ENCODE results near the gene IQCE. TPM values are rescaled to one million over a fixed set of nuclear protein-coding genes. Genes with fewer than 3 reads are reported as not detected.

Gene IQCE
- total and polyA plus RNA-seq, 2 donors (not counting 1 experiment from before 2014, with no cell fraction given), result 3.5 to 9.5 TPM

DNA sequence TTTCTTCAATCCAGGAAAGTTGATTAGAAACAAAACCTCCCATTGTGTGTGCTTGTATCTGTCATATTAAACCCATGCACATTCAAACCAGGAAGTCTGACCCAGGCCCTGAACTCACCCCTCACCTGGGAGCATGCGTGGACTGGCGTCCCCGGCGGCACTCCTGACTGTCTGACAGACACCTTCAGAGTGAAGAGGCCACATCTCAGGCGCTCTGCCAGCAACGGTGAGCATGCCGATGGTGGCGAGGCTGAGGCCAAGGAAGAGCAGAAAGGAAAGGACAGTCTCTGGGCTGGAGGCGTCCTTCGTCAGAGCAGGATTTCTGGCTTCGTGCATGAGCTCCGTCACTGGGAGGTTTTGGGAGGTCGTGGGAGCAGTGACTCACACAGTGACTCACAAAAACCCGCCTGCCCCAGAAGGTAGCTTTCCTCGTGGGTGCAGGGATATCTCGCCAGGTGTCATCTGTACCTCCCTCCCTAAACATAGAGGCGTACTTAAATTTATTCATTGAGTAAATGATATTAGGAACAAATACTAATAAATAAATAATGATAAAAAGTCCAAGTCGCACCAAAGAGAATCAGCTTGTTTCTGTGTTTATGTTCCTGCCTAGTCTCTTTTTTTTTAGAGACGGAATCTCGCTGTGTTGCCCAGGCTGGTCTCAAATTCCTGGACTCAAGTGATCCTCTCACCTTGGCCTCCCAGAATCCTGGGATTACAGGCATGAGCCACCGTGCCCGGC, 13.5 kb downstream of the IQCE start:
- H3K27ac Mint-ChIP-seq, result no peak overlapping the region
- intact Hi-C loops (cut with micrococcal nuclease), result no loop called here

More for the DNA sequence above, 13.5 kb downstream of the IQCE start:
- POLR2A ChIA-PET, result no interaction called here
- Histone ChIP-seq H3K36me3 (replicated peaks in 1 of 2; ENCODE audit: control extremely low read depth in 1 of 2, control insufficient read depth in 1 of 2, extremely low read depth in 1 of 2, insufficient read depth in 2 of 2, low read length in 1 of 2) (peaks cover 0 to 2% of the 10 kb centered on the region in 2 experiments), H2AFZ (ENCODE audit: insufficient read depth, low read depth, low read length, poor library complexity, severe bottlenecking) (no peak overlapping the region), H3K79me2 (ENCODE audit: control insufficient read depth, insufficient read depth, low read length) (no peaks in the 10 kb centered on the region), H3K9me3 (ENCODE audit: control extremely low read depth in 1 of 3, control insufficient read depth in 2 of 3, insufficient read depth in 1 of 3, low read length in 2 of 3) (no peaks in the 10 kb centered on the region), H3K4me1 (ENCODE audit: control insufficient read depth in 2 of 2, insufficient read depth in 2 of 2, low read length in 2 of 2) (peaks cover 10 to 16% of the 10 kb centered on the region in 2 donors), H3K27me3 (replicated peaks in 1 of 4; ENCODE audit: control extremely low read depth in 1 of 4, control insufficient read depth in 3 of 4, insufficient read depth in 4 of 4, low read length in 3 of 4) (no peaks in the 10 kb centered on the region), H3K27ac (ENCODE audit: low read length in 2 of 2) (no peak overlapping the region), H4K20me1 (ENCODE audit: control insufficient read depth, insufficient read depth, low read length, poor library complexity, severe bottlenecking) (no peaks in the 10 kb centered on the region), H3K4me3 (ENCODE audit: control extremely low read depth in 1 of 5, extremely low read depth in 1 of 5, insufficient read depth in 1 of 5, low read depth in 2 of 5, low read length in 4 of 5) (no peak overlapping the region), H3K4me2 (replicated peaks; ENCODE audit: low read depth, low read length, poor library complexity, severe bottlenecking) (no peak overlapping the region), H3K9ac (ENCODE audit: low read length) (no peak overlapping the region)
- Mint-ChIP-seq H3K9me3 (ENCODE audit: insufficient read depth) (no peaks in the 10 kb centered on the region), H3K27me3 (no peaks in the 10 kb centered on the region), H3K4me3 (no peak overlapping the region), H3K4me1 (peaks cover 15% of the 10 kb centered on the region)
- WGBS (ENCODE audit: insufficient coverage), result 95% methylated on average over 17 of the region's 22 CpGs
- ATAC-seq (ENCODE audit: low read depth) (no peak), DNase-seq (no peak)
- TF ChIP-seq CTCF (IDR thresholded peaks at IDR 0.05), result no peak
- TF ChIP-seq EZH2 (IDR thresholded peaks at IDR 0.05; ENCODE audit: borderline replicate concordance, insufficient read depth, low read depth, low read length, poor library complexity, severe bottlenecking), result no peak
- CTCF ChIA-PET, result no interaction called here
